GM12878 (cell line): ENCODE results near the gene ATP13A1. TPM values are rescaled to one million over a fixed set of nuclear protein-coding genes. Genes with fewer than 3 reads are reported as not detected.

ENCODE experiments used
- ATF7 ChIP-seq: fragments of 450-650 bp; IDR thresholded peaks from 2 replicates; pipeline ENCODE4 v1.6.1; 2016; ENCODE audit warnings: low read depth, mild to moderate bottlenecking
- BCL11A ChIP-seq: IDR thresholded peaks from 2 replicates; pipeline ENCODE4 v1.6.1; 2011; ENCODE audit warnings: low read depth, low read length
- CBX3 ChIP-seq: fragments of 200-600 bp; sonication (generic); IDR thresholded peaks from 2 replicates; pipeline ENCODE4 v1.6.1; 2016; ENCODE audit warnings: low read depth, borderline replicate concordance
- CEBPB ChIP-seq, 2 experiments: fragments of 150-350 bp in 1 of 2; IDR thresholded peaks; 2 replicates each; pipeline ENCODE4 v1.6.1; 2012 to 2014; ENCODE audit warnings: low read depth in 2 of 2, low read length in 2 of 2, borderline replicate concordance in 1 of 2, inconsistent platforms in 1 of 2
- FOXK2 ChIP-seq: fragments of 450-650 bp; IDR thresholded peaks from 2 replicates; pipeline ENCODE4 v1.6.1; 2017; ENCODE audit warnings: mild to moderate bottlenecking, moderate library complexity
- FOXM1 ChIP-seq: IDR thresholded peaks from 2 replicates; pipeline ENCODE4 v1.6.1; 2012; ENCODE audit warnings: low read depth, mild to moderate bottlenecking, inconsistent platforms, low read length, moderate library complexity
- KDM1A ChIP-seq: fragments of 200-600 bp; sonication (generic); IDR thresholded peaks from 2 replicates; pipeline ENCODE4 v1.6.1; 2016; ENCODE audit warnings: borderline replicate concordance
- KLF5 ChIP-seq: fragments of 450-650 bp; IDR thresholded peaks from 2 replicates; pipeline ENCODE4 v1.6.1; 2014; ENCODE audit warnings: mild to moderate bottlenecking; ENCODE audit not compliant: partially characterized antibody
- LARP7 ChIP-seq: fragments of 450-650 bp; IDR thresholded peaks from 2 replicates; pipeline ENCODE4 v1.6.1; 2017; ENCODE audit warnings: mild to moderate bottlenecking
- NFXL1 ChIP-seq: fragments of 450-650 bp; IDR thresholded peaks from 2 replicates; pipeline ENCODE4 v1.6.1; 2017; ENCODE audit warnings: antibody characterized with exemption, mild to moderate bottlenecking, borderline replicate concordance
- NR2F1 ChIP-seq: fragments of 450-650 bp; conservative IDR thresholded peaks from 2 replicates; pipeline ENCODE4 v1.6.1; 2017; ENCODE audit warnings: mild to moderate bottlenecking
- PAX5 ChIP-seq: IDR thresholded peaks from 2 replicates; pipeline ENCODE4 v1.6.1; 2011; ENCODE audit warnings: low read depth, low read length, borderline replicate concordance
- RAD51 ChIP-seq: fragments of 450-650 bp; IDR thresholded peaks from 2 replicates; pipeline ENCODE4 v1.6.1; 2016; ENCODE audit warnings: moderate library complexity, mild to moderate bottlenecking, inconsistent platforms
- YY1 ChIP-seq: IDR thresholded peaks from 2 replicates; pipeline ENCODE4 v1.6.1; 2011; ENCODE audit warnings: low read depth, mild to moderate bottlenecking, low read length
- polyA plus RNA-seq, 11 experiments: library from polyadenylated mRNA; depleted of rRNA in 4 of 11; unstranded in 6 of 11; stranded (reverse) in 5 of 11; fragments of >200 nt; fragmentation: Nextera tagmentation in 4 of 11; fragmentation: Illumina TruSeq in 1 of 11; extraction: Ambion mirVana in 4 of 11; extraction: Trizol in 1 of 11; gene quantifications; 1 replicate in 1 of 11; 2 replicates in 10 of 11; pipeline versions ENCODE4 v1.2.1 to v1.2.3, GENCODE V29; 2011 to 2016; ENCODE audit warnings: inconsistent platforms in 2 of 11, missing spikeins in 2 of 11, low read depth in 1 of 11
- total RNA-seq, 4 experiments: library from RNA; depleted of rRNA in 3 of 4; stranded (reverse); fragments of >200 nt in 3 of 4; fragmentation: Illumina TruSeq in 1 of 4; extraction: Trizol in 1 of 4; gene quantifications; 2 replicates each; pipeline versions ENCODE4 v1.2.1 to v1.2.3, GENCODE V29; 2013 to 2021
- TF ChIP-seq, protein P1 (sequence below): fragments of 450-650 bp; IDR thresholded peaks from 2 replicates; pipeline ENCODE4 v1.6.1; 2017; ENCODE audit warnings: mild to moderate bottlenecking
- TF ChIP-seq, protein P2 (sequence below): IDR thresholded peaks from 2 replicates; pipeline ENCODE4 v1.6.1; 2011; ENCODE audit warnings: low read depth, low read length, improper control_type of control experiment, borderline replicate concordance
- TF ChIP-seq, protein P3 (sequence below): fragments of 450-650 bp; IDR thresholded peaks from 2 replicates; pipeline ENCODE4 v1.6.1; 2017; ENCODE audit warnings: low read depth, mild to moderate bottlenecking, moderate library complexity
- TF ChIP-seq, protein P4 (sequence below): fragments of 450-650 bp; formaldehyde crosslinking; IDR thresholded peaks from 2 replicates; pipeline ENCODE4 v1.4.0; 2020; ENCODE audit warnings: mild to moderate bottlenecking, moderate library complexity
- TF ChIP-seq, protein P5 (sequence below): IDR thresholded peaks from 2 replicates; pipeline ENCODE4 v1.6.1; 2011; ENCODE audit warnings: mild to moderate bottlenecking, low read depth, low read length, moderate library complexity; ENCODE audit not compliant: insufficient replicate concordance

ATP13A1 gene
- total and polyA plus RNA-seq, 10 of the 15 experiments (the other 5 are each of a cell fraction or from before 2014, with no cell fraction given) = 0.37 to 91.0 (median 29.8) TPM

DNA sequence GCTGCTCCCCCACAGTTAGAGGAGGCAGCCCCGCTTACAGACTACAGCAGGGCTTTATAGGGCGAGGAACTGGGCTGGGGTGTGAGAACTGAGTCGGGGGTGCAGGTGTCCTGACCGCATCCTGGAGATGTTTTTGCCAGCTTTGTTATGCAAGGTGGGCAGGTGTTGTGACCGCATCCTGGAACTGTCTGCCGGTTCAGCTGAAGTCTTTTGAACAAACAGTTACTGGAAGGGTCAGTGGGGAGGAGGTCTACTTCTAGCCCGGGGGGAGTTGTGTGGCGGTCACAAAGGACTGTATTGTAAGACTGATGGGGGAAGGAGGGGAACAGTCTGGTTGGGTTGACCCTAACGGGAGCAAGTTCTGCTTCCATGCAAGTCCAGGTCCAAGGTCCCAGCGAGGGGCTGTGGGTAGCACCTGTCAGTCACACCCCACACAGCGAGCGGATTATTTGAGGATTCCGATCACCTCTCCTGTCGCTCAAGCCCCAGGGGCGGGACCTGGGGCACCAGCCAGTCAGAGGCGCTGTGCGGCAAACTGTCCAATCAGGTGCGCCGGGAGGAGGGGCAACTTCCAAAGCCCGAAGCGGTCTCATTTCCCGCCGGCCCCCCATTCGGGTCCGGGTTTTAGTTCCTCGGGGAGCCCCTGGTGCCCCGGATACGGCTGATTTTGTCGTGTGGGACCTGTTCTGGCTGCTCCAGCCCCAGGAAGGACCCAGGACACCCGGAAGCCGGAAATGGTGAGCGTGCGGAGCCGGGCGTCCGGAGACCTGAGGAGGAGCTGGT, 4.9 kb upstream of the ATP13A1 start, which contains the start of gene ZNF101 (continued):
- TF ChIP-seq BCL11A = no peak
- TF ChIP-seq, protein P1, sequence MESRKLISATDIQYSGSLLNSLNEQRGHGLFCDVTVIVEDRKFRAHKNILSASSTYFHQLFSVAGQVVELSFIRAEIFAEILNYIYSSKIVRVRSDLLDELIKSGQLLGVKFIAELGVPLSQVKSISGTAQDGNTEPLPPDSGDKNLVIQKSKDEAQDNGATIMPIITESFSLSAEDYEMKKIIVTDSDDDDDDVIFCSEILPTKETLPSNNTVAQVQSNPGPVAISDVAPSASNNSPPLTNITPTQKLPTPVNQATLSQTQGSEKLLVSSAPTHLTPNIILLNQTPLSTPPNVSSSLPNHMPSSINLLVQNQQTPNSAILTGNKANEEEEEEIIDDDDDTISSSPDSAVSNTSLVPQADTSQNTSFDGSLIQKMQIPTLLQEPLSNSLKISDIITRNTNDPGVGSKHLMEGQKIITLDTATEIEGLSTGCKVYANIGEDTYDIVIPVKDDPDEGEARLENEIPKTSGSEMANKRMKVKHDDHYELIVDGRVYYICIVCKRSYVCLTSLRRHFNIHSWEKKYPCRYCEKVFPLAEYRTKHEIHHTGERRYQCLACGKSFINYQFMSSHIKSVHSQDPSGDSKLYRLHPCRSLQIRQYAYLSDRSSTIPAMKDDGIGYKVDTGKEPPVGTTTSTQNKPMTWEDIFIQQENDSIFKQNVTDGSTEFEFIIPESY = no peak
- TF ChIP-seq KLF5 = peak; percentile 95
- TF ChIP-seq NR2F1 = peak; percentile 79; the same call in 1 of the 2 replicates
- peak; percentile 73 for TF ChIP-seq YY1
- TF ChIP-seq, protein P2, sequence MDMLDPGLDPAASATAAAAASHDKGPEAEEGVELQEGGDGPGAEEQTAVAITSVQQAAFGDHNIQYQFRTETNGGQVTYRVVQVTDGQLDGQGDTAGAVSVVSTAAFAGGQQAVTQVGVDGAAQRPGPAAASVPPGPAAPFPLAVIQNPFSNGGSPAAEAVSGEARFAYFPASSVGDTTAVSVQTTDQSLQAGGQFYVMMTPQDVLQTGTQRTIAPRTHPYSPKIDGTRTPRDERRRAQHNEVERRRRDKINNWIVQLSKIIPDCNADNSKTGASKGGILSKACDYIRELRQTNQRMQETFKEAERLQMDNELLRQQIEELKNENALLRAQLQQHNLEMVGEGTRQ = no peak
- no peak for TF ChIP-seq CBX3
- TF ChIP-seq, protein P3, sequence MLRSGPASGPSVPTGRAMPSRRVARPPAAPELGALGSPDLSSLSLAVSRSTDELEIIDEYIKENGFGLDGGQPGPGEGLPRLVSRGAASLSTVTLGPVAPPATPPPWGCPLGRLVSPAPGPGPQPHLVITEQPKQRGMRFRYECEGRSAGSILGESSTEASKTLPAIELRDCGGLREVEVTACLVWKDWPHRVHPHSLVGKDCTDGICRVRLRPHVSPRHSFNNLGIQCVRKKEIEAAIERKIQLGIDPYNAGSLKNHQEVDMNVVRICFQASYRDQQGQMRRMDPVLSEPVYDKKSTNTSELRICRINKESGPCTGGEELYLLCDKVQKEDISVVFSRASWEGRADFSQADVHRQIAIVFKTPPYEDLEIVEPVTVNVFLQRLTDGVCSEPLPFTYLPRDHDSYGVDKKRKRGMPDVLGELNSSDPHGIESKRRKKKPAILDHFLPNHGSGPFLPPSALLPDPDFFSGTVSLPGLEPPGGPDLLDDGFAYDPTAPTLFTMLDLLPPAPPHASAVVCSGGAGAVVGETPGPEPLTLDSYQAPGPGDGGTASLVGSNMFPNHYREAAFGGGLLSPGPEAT = peak; percentile 76
- TF ChIP-seq NFXL1 = no peak
- peak; percentile 91 for TF ChIP-seq FOXK2
- no peak for TF ChIP-seq LARP7
- no peak for TF ChIP-seq CEBPB (IDR thresholded peaks at IDR 0.05; ENCODE audit: borderline replicate concordance in 1 of 2, low read depth in 2 of 2, low read length in 2 of 2)
- TF ChIP-seq, protein P4, sequence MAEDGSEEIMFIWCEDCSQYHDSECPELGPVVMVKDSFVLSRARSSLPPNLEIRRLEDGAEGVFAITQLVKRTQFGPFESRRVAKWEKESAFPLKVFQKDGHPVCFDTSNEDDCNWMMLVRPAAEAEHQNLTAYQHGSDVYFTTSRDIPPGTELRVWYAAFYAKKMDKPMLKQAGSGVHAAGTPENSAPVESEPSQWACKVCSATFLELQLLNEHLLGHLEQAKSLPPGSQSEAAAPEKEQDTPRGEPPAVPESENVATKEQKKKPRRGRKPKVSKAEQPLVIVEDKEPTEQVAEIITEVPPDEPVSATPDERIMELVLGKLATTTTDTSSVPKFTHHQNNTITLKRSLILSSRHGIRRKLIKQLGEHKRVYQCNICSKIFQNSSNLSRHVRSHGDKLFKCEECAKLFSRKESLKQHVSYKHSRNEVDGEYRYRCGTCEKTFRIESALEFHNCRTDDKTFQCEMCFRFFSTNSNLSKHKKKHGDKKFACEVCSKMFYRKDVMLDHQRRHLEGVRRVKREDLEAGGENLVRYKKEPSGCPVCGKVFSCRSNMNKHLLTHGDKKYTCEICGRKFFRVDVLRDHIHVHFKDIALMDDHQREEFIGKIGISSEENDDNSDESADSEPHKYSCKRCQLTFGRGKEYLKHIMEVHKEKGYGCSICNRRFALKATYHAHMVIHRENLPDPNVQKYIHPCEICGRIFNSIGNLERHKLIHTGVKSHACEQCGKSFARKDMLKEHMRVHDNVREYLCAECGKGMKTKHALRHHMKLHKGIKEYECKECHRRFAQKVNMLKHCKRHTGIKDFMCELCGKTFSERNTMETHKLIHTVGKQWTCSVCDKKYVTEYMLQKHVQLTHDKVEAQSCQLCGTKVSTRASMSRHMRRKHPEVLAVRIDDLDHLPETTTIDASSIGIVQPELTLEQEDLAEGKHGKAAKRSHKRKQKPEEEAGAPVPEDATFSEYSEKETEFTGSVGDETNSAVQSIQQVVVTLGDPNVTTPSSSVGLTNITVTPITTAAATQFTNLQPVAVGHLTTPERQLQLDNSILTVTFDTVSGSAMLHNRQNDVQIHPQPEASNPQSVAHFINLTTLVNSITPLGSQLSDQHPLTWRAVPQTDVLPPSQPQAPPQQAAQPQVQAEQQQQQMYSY = no peak
- TF ChIP-seq FOXM1 = peak; percentile 34; the same call in 1 of the 2 replicates
- TF ChIP-seq, protein P5, sequence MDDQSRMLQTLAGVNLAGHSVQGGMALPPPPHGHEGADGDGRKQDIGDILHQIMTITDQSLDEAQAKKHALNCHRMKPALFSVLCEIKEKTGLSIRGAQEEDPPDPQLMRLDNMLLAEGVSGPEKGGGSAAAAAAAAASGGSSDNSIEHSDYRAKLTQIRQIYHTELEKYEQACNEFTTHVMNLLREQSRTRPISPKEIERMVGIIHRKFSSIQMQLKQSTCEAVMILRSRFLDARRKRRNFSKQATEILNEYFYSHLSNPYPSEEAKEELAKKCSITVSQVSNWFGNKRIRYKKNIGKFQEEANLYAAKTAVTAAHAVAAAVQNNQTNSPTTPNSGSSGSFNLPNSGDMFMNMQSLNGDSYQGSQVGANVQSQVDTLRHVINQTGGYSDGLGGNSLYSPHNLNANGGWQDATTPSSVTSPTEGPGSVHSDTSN = peak; percentile 97
- TF ChIP-seq ATF7 = peak; percentile 95
- no peak for TF ChIP-seq RAD51
- TF ChIP-seq PAX5 = peak; percentile 53; the same call in 1 of the 2 replicates
- no peak for TF ChIP-seq KDM1A
